Stimulated activated CD8-positive, alpha-beta memory T cell treated with anti-CD3 and anti-CD28 coated beads, Interleukin-12 subunit alpha, Interleukin-12 subunit beta, amount 100 ng/mL, for 1 hour (primary cell): ENCODE data around the gene TMEM190.
"Not testable (repeated sequence)": the region's sequence is repeated elsewhere in the genome, so short reads cannot be mapped to it uniquely, and the experiment has no call there.

Experiments used
- DNase-seq: peaks from one replicate; pipeline ENCODE4 v3.0.0-alpha.2; 2020; ENCODE audit warnings: low read depth

TMEM190 gene

GRCh38 chr19:55376241-55376933 is at the start of gene TMEM190:
TSS of gene TMEM190 (plus strand) at chr19:55376826. CDS start at chr19:55376854, 28 bp downstream.
- no peak for DNase-seq

GRCh38 chr19:55328774-55329318 is 47.8 kb upstream of the TMEM190 start:
- DNase-seq = not testable (repeated sequence)

GRCh38 chr19:55329791-55330190 is 46.8 kb upstream of the TMEM190 start:
- not testable (repeated sequence) for DNase-seq

- DNase-seq = no peak
Measured at GRCh38 chr19:55333870-55334269, 42.8 kb upstream of the TMEM190 start.

- no peak for DNase-seq
Measured at GRCh38 chr19:55336101-55336500, 40.5 kb upstream of the TMEM190 start.

GRCh38 chr19:55339105-55339888 is 37.3 kb upstream of the TMEM190 start, which contains the start of gene KMT5C:
TSS of gene KMT5C (plus strand) at chr19:55339876. CDS start at chr19:55341937, 2,061 bp downstream.
- peak; percentile 100 for DNase-seq

- no peak for DNase-seq
Measured at GRCh38 chr19:55339889-55340783, 36.5 kb upstream of the TMEM190 start.

GRCh38 chr19:55340784-55341147 is 35.9 kb upstream of the TMEM190 start:
- no peak for DNase-seq

GRCh38 chr19:55341171-55341588 is 35.4 kb upstream of the TMEM190 start:
- DNase-seq = peak; percentile 8

- no peak for DNase-seq
Measured at GRCh38 chr19:55341595-55342531, 34.8 kb upstream of the TMEM190 start.

- DNase-seq = no peak
Measured at GRCh38 chr19:55344444-55344843, 32.2 kb upstream of the TMEM190 start.

GRCh38 chr19:55345101-55345817 is 31.4 kb upstream of the TMEM190 start:
- DNase-seq = no peak

- DNase-seq = no peak
Measured at GRCh38 chr19:55345818-55346724, 30.6 kb upstream of the TMEM190 start.

- no peak for DNase-seq
Measured at GRCh38 chr19:55346725-55347441, 29.7 kb upstream of the TMEM190 start.

- no peak for DNase-seq
Measured at GRCh38 chr19:55347442-55348009, 29.1 kb upstream of the TMEM190 start.

GRCh38 chr19:55348317-55349034 is 28.1 kb upstream of the TMEM190 start:
- no peak for DNase-seq

- no peak for DNase-seq
Measured at GRCh38 chr19:55350620-55351315, 25.9 kb upstream of the TMEM190 start.
